MCF 10A (cell line): Measurements from ENCODE around the gene PPT1. TPM values are rescaled to one million over a fixed set of nuclear protein-coding genes. Genes with fewer than 3 reads are reported as not detected.

Source experiments
- Bru-seq: library from RNA; stranded (reverse); fragments of 400-500 nt; gene quantifications from one replicate; lab custom pipeline; 2021; lab: Mats Ljungman, UMichigan
- BruChase-seq, 2 experiments: library from RNA; stranded (reverse); fragments of 400-500 nt; gene quantifications; one replicate each; lab custom pipeline; 2021; lab: Mats Ljungman, UMichigan
- BruUV-seq: library from RNA; stranded (reverse); fragments of 400-500 nt; replicated peaks from 2 replicates; lab custom pipeline; 2021; lab: Mats Ljungman, UMichigan
- CTCF ChIA-PET: fragments of 300-600 bp; sonication (Branson Sonifier 250); formaldehyde crosslinking; extraction: SDS; loops from one replicate; lab custom pipeline; 2021; ENCODE audit warnings: antibody characterized with exemption, inconsistent platforms; lab: Yijun Ruan, JAX
- POLR2A ChIA-PET: fragments of 300-600, 350-650 bp; sonication (Branson Sonifier 250); formaldehyde crosslinking; extraction: SDS; loops from one replicate; lab custom pipeline; 2020; ENCODE audit warnings: antibody characterized with exemption, inconsistent platforms; lab: Yijun Ruan, JAX
- DNase-seq: peaks from one replicate; pipeline ENCODE4 v3.0.0-alpha.2; 2018; ENCODE audit not compliant: unreplicated experiment
- H3K27ac Mint-ChIP-seq: one replicate; pipeline ENCODE4 v1.8.0; 2022; ENCODE audit warnings: mild to moderate bottlenecking, low read depth, mixed read lengths; ENCODE audit not compliant: unreplicated experiment
- H3K27me3 Mint-ChIP-seq: one replicate; pipeline ENCODE4 v1.8.0; 2022; ENCODE audit warnings: mixed read lengths; ENCODE audit not compliant: insufficient read depth, unreplicated experiment
- H3K36me3 Mint-ChIP-seq: one replicate; pipeline ENCODE4 v1.8.0; 2022; ENCODE audit warnings: mild to moderate bottlenecking, moderate library complexity, mixed read lengths; ENCODE audit not compliant: insufficient read depth, unreplicated experiment
- H3K4me1 Mint-ChIP-seq: one replicate; pipeline ENCODE4 v1.8.0; 2022; ENCODE audit warnings: mixed read lengths; ENCODE audit not compliant: insufficient read depth, unreplicated experiment
- H3K4me3 Mint-ChIP-seq: one replicate; pipeline ENCODE4 v1.8.0; 2022; ENCODE audit warnings: mild to moderate bottlenecking, moderate library complexity, mixed read lengths; ENCODE audit not compliant: unreplicated experiment
- H3K9me3 Mint-ChIP-seq: one replicate; pipeline ENCODE4 v1.8.0; 2022; ENCODE audit warnings: mixed read lengths; ENCODE audit not compliant: unreplicated experiment
- intact Hi-C: fragments of 100-400 bp; cut with micrococcal nuclease; formaldehyde crosslinking; loops from 2 replicates; pipeline ENCODE4 v1.14.1; 2022
- long read RNA-seq: library from polyadenylated mRNA; stranded (forward); transcript quantifications from one replicate; pipeline ENCODE4 v2.0.0, GENCODE V29; 2022
- total RNA-seq: library from RNA; stranded (reverse); gene quantifications from 2 replicates; pipeline ENCODE4 v1.2.3, GENCODE V29; 2022
- TF ChIP-seq, protein P1 (sequence below): fragments of 200-600 bp; IDR thresholded peaks from one replicate; pipeline ENCODE4 v1.8.0; 2022; ENCODE audit warnings: antibody characterized with exemption, mild to moderate bottlenecking; ENCODE audit not compliant: unreplicated experiment

The PPT1 gene
- total RNA-seq (55.4 and 56.4 TPM in 2 replicates), Bru-seq, nascent RNA (percentile 68 among the genes with signal in this experiment), BruChase-seq, experiment 1, labeled RNA remaining after a 6-hour chase (percentile 84 among the genes with signal in this experiment), BruChase-seq, experiment 2, labeled RNA remaining after a 2-hour chase (percentile 66 among the genes with signal in this experiment)
- long read RNA-seq, full-length matches to known transcripts, result 395 of 410 reads
- long read RNA-seq, partial matches to known transcripts, result 6 of 410 reads
- long read RNA-seq, other reads (novel, unspliced or antisense), result 9 of 410 reads

DNA sequence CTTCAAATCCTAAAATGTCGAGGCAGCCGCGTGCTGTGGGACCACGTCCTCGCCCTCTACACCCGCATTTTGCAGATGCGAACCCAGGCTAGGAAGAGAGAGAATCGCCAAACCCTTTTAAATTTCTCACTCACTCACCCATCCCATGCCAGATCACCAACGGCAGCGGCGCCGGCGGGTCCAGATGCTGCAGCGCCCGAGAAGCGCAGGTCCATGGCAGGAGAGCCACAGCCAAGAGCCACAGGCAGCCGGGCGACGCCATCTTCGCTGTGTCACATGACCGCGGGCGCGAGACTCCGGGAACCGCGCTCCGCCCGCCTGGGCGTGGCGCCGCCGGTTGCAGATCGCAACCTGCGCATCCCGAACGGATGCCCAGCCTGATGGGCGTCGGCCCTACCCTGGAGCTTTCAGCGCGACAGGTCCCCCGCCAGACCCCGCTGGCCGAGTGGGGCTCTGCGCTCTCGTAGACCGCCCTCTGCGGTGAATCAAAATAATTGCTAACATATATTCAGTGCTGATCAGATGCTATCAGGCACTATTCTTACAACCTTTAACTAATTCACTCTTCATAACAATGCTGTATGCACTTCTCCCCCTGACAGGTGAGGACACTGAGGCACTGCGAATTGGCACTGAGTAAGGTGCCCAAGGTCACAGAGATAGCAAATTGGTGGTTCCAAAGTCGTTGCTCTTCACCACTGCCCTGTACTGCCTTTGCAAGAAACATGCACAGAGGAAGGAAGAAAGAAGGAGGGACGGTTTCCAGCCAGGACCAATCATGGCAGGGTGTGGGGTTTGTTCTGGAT, at the start of gene PPT1:
TSS of gene PPT1 (minus strand) at position 276 of the 806 bp plus-strand sequence. CDS start at position 262, 14 bp downstream.
- Mint-ChIP-seq H3K9me3 (no peaks in the 10 kb centered on the region), H3K27me3 (peaks cover 5% of the 10 kb centered on the region), H3K4me1 (peaks cover 22% of the 10 kb centered on the region), H3K27ac (peak within 1 kb of the TSS; percentile 37), H3K4me3 (peak within 1 kb of the TSS; percentile 87), H3K36me3 (peaks cover 15% of the 10 kb centered on the region)
- peak; percentile 70 for DNase-seq
- ChIA-PET CTCF (interaction anchor here (0.6 to 3.4 kb wide), 7 partner anchors 11 to 591 kb away, joined by 3 to 18 read pairs (median 3); no protein-coding TSS in a partner anchor), POLR2A (interaction anchor here (0.6 to 2.1 kb wide), 6 partner anchors 15 to 369 kb away, joined by 3 to 4 read pairs (median 3); no protein-coding TSS in a partner anchor)
- intact Hi-C loops, result no loop called here
- TF ChIP-seq, protein P1, sequence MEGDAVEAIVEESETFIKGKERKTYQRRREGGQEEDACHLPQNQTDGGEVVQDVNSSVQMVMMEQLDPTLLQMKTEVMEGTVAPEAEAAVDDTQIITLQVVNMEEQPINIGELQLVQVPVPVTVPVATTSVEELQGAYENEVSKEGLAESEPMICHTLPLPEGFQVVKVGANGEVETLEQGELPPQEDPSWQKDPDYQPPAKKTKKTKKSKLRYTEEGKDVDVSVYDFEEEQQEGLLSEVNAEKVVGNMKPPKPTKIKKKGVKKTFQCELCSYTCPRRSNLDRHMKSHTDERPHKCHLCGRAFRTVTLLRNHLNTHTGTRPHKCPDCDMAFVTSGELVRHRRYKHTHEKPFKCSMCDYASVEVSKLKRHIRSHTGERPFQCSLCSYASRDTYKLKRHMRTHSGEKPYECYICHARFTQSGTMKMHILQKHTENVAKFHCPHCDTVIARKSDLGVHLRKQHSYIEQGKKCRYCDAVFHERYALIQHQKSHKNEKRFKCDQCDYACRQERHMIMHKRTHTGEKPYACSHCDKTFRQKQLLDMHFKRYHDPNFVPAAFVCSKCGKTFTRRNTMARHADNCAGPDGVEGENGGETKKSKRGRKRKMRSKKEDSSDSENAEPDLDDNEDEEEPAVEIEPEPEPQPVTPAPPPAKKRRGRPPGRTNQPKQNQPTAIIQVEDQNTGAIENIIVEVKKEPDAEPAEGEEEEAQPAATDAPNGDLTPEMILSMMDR, result peak; percentile 17
- no TSS peak for BruUV-seq

DNA sequence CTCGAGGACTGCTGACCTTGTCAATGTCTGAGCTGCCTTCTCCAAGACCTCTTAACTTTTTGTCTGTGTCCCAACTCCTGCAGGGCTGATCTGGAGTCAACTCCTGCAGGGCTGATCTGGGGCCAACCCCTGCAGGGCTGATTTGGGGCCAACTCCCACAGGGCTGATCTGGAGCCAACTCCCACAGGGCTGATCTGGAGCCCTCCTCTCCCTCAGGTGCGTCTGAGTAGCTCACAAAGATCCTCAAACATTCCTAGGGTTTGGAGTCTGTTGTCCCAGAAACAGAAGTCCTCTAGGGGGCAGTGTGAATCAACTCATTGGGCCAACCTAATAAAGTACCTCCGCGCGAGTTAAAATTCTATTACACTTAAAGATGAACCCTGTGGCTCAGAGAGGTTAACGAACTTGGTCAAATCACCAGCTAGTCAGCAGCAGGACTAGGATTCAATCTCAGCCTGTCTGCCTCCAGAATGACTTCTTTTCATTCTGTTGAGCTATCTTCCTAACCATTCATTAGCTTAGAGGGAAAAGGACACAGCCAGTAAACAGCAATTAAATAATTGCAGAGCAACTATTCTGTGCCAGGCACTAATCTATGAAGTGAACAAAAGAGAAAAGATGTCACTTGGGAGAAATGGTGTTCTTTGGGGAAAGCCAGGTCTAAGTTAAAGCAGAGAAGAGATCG, 47.0 kb upstream of the PPT1 start:
- peak; percentile 87 for DNase-seq
- Mint-ChIP-seq H3K27ac (no peak overlapping the region), H3K4me3 (no peak overlapping the region), H3K4me1 (peaks cover 10% of the 10 kb centered on the region), H3K27me3 (peaks cover 74% of the 10 kb centered on the region), H3K9me3 (no peaks in the 10 kb centered on the region), H3K36me3 (no peaks in the 10 kb centered on the region)
- ChIA-PET CTCF (interaction anchor here (0.5 to 6.0 kb wide), 58 partner anchors 9 to 530 kb away, joined by 3 to 116 read pairs (median 5); partner anchors contain the start of genes COL9A2 and RLF), POLR2A (interaction anchor here (0.6 to 2.6 kb wide), 6 partner anchors 20 to 1040 kb away, joined by 3 to 6 read pairs (median 3); no protein-coding TSS in a partner anchor)
- BruUV-seq, result no TSS peak
- intact Hi-C loops, result loop anchor here (1.0 to 10.0 kb wide), 5 partner anchors 59 to 521 kb away; partner anchors contain the start of gene RIMS3
- TF ChIP-seq, protein P1, result peak; percentile 61

DNA sequence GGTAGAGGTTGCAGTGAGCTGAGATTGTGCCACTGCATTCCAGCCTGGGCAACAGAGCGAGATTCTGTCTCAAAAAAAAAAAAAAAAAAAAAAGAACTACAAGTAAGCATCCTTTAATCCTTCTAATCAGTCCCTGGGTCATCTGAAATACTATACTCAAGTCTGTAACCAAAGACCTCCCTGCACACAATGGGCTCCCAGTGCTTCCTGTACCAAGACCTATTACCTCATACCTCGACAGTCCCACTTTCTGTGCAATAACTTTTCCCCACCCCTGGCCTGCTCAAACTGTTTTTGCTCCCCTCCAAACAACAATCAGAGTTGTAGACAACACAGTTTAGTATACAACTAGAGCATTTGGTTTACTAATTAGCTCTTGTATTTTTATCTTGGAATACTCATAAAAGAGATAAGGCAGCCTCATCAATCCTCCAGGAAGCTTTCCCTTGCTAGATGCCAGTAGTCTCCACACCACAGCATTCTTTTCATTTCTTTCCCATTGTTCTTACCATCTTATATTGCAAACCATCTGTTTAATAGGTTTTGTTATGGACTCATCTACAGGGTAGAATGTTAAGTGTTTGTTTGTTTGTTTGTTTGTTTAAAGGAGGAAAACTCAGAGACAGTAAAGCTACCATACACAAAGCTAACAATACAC, 45.0 kb upstream of the PPT1 start:
- Mint-ChIP-seq H3K4me1 (peaks cover 10% of the 10 kb centered on the region), H3K4me3 (no peak overlapping the region), H3K9me3 (no peaks in the 10 kb centered on the region), H3K36me3 (no peaks in the 10 kb centered on the region), H3K27ac (no peak overlapping the region), H3K27me3 (peaks cover 71% of the 10 kb centered on the region)
- POLR2A ChIA-PET, result interaction anchor here (0.6 kb wide), 1 partner anchor 231 kb away, joined by 3 read pairs; no protein-coding TSS in a partner anchor
- TF ChIP-seq, protein P1, result no peak
- BruUV-seq, result no TSS peak
- DNase-seq, result no peak
- intact Hi-C loops, result loop anchor here (10.0 kb wide), 2 partner anchors 57 to 523 kb away; partner anchors contain the start of gene RIMS3
- CTCF ChIA-PET, result interaction anchor here (0.6 to 6.0 kb wide), 10 partner anchors 12 to 265 kb away, joined by 3 to 116 read pairs (median 4); no protein-coding TSS in a partner anchor
